ENCODE measurements around the gene CAMSAP1. TPM values are rescaled to one million over a fixed set of nuclear protein-coding genes. Genes with fewer than 3 reads are reported as not detected.

The CAMSAP1 gene
- total RNA-seq, 2 experiments from 2014 or later = 20.2 to 27.0 TPM

DNA sequence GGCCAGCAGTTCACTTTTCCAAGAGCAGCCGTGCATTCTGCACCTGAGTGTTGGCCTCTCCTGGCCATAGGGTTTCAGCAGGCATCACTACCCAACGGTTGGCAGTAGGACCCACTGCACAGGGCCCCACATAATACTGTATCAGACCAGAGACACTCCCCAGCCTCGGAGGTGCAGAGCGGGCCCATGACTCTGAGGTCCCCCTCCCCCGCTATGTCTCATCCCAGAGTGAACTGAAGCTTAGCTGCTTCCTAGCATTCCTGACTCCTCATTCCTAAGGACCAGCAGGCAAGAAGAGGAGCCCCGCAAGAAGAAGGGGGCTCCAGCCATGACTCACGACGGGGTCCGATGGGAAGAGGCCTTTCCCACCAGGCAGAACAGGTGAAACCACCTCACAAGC lies 67.2 kb downstream of the CAMSAP1 start:
- H3K27ac Mint-ChIP-seq = no peak overlapping the region
- no peak overlapping the region for H3K4me3 Mint-ChIP-seq
- DNase-seq (no peak), ATAC-seq (no peak)
- H3K9me3 Mint-ChIP-seq = peaks cover 11% of the 10 kb centered on the region
- H3K4me1 Mint-ChIP-seq (ENCODE audit: low read depth) = peaks cover 9% of the 10 kb centered on the region
- TF ChIP-seq, protein P1, sequence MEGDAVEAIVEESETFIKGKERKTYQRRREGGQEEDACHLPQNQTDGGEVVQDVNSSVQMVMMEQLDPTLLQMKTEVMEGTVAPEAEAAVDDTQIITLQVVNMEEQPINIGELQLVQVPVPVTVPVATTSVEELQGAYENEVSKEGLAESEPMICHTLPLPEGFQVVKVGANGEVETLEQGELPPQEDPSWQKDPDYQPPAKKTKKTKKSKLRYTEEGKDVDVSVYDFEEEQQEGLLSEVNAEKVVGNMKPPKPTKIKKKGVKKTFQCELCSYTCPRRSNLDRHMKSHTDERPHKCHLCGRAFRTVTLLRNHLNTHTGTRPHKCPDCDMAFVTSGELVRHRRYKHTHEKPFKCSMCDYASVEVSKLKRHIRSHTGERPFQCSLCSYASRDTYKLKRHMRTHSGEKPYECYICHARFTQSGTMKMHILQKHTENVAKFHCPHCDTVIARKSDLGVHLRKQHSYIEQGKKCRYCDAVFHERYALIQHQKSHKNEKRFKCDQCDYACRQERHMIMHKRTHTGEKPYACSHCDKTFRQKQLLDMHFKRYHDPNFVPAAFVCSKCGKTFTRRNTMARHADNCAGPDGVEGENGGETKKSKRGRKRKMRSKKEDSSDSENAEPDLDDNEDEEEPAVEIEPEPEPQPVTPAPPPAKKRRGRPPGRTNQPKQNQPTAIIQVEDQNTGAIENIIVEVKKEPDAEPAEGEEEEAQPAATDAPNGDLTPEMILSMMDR (IDR thresholded peaks at IDR 0.05) = no peak
- intact Hi-C loops (cut with micrococcal nuclease) = no loop called here
- ChIA-PET CTCF (interaction anchor here (1.1 kb wide), 1 partner anchor 9 kb away, joined by 3 read pairs; no protein-coding TSS in a partner anchor), POLR2A (interaction anchor here (1.0 kb wide), 1 partner anchor 9 kb away, joined by 3 read pairs; no protein-coding TSS in a partner anchor)
- no peaks in the 10 kb centered on the region for H3K27me3 Mint-ChIP-seq
- peaks cover 20% of the 10 kb centered on the region for H3K36me3 Mint-ChIP-seq (ENCODE audit: low read depth)

DNA sequence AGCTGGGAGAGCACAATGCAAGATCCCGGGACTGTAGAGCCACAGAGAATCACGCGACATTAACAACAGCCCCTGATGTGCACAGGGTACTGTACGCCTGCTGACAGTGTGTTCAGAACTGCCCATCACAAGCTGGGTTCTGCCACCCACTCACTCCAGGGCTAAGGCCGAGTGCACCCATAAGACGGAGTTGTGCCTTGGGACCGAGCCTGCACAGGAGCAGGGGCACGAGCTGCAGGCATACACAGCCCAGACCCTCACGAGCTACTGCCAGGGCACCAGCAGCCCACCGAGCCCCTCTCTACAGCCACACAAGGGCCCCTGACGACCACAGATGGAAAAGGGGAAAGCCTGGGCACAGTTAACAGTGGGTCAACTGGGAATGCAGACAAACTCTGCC lies 67.8 kb downstream of the CAMSAP1 start:
- Mint-ChIP-seq H3K9me3 (peaks cover 6% of the 10 kb centered on the region), H3K4me1 (ENCODE audit: low read depth) (peaks cover 9% of the 10 kb centered on the region), H3K27me3 (no peaks in the 10 kb centered on the region), H3K4me3 (no peak overlapping the region), H3K27ac (no peak overlapping the region), H3K36me3 (ENCODE audit: low read depth) (peaks cover 15% of the 10 kb centered on the region)
- intact Hi-C loops (cut with micrococcal nuclease) = no loop called here
- DNase-seq (no peak), ATAC-seq (no peak)
- ChIA-PET POLR2A (no interaction called here), CTCF (no interaction called here)
- TF ChIP-seq, protein P1 (IDR thresholded peaks at IDR 0.05) = no peak

DNA sequence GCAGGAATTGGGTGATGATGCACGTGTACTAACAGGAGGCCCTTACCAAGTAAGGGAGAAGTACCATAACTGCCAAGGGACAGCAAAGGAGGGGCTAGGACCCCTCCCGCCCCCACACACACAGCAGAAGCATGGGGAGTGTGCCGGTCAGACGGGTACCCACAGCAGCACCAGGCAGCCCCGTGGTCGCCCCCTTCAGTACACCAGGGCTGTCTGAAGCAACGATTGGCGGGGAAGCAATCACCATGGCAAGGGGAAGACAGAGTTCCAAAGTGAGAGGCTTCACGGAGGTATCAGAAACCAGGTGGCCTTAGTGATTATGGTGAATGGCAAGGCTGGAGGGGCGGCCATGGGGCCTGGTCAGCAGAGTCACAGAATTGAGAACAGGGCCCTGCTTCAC lies 72.2 kb downstream of the CAMSAP1 start:
- no peak for ATAC-seq
- TF ChIP-seq, protein P1 (IDR thresholded peaks at IDR 0.05) = no peak
- DNase-seq = no peak
- POLR2A ChIA-PET = no interaction called here
- Mint-ChIP-seq H3K4me1 (ENCODE audit: low read depth) (peaks cover 6% of the 10 kb centered on the region), H3K4me3 (no peak overlapping the region), H3K27ac (no peak overlapping the region), H3K9me3 (peaks cover under 1% of the 10 kb centered on the region), H3K36me3 (ENCODE audit: low read depth) (peaks cover 10% of the 10 kb centered on the region), H3K27me3 (no peaks in the 10 kb centered on the region)
- CTCF ChIA-PET = no interaction called here
- intact Hi-C loops (cut with micrococcal nuclease) = no loop called here

DNA sequence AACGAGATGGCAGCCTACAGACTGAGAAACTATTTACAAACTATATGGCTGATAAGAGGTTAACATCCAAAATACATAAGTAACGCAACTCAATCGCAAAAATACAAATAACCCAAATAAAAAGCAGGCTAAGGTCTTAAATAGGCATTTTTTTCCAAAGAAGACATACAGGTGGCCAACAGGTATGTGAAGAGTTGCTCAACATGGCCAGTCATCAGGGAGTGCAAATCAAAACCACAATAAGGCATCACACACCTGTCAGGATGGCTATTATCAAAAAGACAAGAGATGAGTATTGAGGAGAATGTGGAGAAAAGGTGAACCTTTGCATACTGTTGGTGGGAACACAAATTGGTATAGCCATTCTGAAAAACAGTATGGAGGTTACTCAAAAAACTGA lies 73.5 kb downstream of the CAMSAP1 start:
- DNase-seq (no peak), ATAC-seq (no peak)
- Mint-ChIP-seq H3K27ac (no peak overlapping the region), H3K27me3 (no peaks in the 10 kb centered on the region), H3K36me3 (ENCODE audit: low read depth) (peaks cover 13% of the 10 kb centered on the region), H3K4me1 (ENCODE audit: low read depth) (peaks cover 6% of the 10 kb centered on the region), H3K9me3 (peaks cover 4% of the 10 kb centered on the region), H3K4me3 (no peak overlapping the region)
- POLR2A ChIA-PET = no interaction called here
- TF ChIP-seq, protein P1 (IDR thresholded peaks at IDR 0.05) = no peak
- intact Hi-C loops (cut with micrococcal nuclease) = no loop called here
- CTCF ChIA-PET = no interaction called here

DNA sequence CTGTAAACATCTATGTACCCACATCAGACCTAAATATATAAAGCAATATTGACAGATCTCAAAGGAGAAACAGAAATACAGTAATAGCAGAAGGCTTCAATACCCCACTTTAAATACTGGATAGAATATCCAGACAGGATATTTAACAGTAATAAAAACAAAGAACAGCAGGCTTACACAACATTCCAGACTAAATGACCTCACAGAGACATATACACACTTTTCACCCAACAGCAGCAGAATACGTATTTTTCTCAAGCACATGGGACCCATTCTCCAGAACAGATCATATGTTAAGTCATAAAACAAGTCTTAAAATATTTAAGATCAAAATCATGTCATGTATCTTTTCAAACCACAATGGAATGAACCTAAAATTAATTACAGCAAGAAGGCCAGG lies 76.8 kb downstream of the CAMSAP1 start:
- Mint-ChIP-seq H3K9me3 (peaks cover 10% of the 10 kb centered on the region), H3K27ac (no peak overlapping the region), H3K36me3 (ENCODE audit: low read depth) (peaks cover 25% of the 10 kb centered on the region), H3K4me1 (ENCODE audit: low read depth) (peaks cover 8% of the 10 kb centered on the region), H3K4me3 (no peak overlapping the region), H3K27me3 (no peaks in the 10 kb centered on the region)
- TF ChIP-seq, protein P1 (IDR thresholded peaks at IDR 0.05) = no peak
- intact Hi-C loops (cut with micrococcal nuclease) = no loop called here
- CTCF ChIA-PET = interaction anchor here (0.9 kb wide), 1 partner anchor 12 kb away, joined by 3 read pairs; no protein-coding TSS in a partner anchor
- no peak for ATAC-seq
- POLR2A ChIA-PET = interaction anchor here (0.8 kb wide), 1 partner anchor 10 kb away, joined by 3 read pairs; no protein-coding TSS in a partner anchor
- no peak for DNase-seq

All from activated CD8-positive, alpha-beta T cell treated with anti-CD3 and anti-CD28 coated beads for 36 hours (primary cell).